Measurements from ENCODE around the gene PARN. TPM values are rescaled to one million over a fixed set of nuclear protein-coding genes. Genes with fewer than 3 reads are reported as not detected.

PARN gene
- total and polyA plus RNA-seq, 2 experiments from 2014 or later, result 32.5 to 61.3 TPM

DNA sequence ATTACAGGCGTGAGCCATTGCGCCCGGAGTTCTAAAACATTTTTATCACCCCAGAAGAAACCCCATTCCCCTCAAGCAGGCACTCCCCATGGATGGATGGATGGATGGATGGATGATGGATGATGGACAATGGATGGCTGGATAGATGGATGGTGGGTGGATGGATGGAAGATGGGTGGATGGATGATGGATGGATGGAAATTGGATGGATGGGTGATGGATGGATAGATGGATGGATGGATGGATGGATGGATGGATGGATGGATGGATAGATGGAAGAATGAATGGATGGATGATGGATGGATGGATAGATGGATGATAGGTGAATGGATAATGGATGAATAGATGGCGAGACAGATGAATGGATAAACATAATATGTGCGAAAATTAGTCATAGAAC is 47.6 kb upstream of the PARN start:
- H3F3A ChIP-seq (replicated peaks; ENCODE audit: low read depth), result no peaks in the 10 kb centered on the region
- H3K79me2 ChIP-seq (replicated peaks; ENCODE audit: insufficient read depth), result no peaks in the 10 kb centered on the region
- no peaks in the 10 kb centered on the region for H3K36me3 ChIP-seq (ENCODE audit: insufficient read depth)
- Mint-ChIP-seq H3K27ac (no peak overlapping the region), H3K9me3 (no peaks in the 10 kb centered on the region), H3K4me3 (no peak overlapping the region), H3K4me1 (no peaks in the 10 kb centered on the region), H3K36me3 (ENCODE audit: low read depth) (no peaks in the 10 kb centered on the region; the same call in 2 of the 3 replicates), H3K27me3 (ENCODE audit: insufficient read depth, low read depth, poor library complexity) (peaks cover 6% of the 10 kb centered on the region)
- H3K27ac ChIP-seq (ENCODE audit: low read depth), result no peak overlapping the region
- no peaks in the 10 kb centered on the region for H3K9me2 ChIP-seq (ENCODE audit: insufficient read depth)
- no peaks in the 10 kb centered on the region for H4K20me1 ChIP-seq (replicated peaks; ENCODE audit: insufficient read depth)
- H3K4me3 ChIP-seq, result no peak overlapping the region
- no peak overlapping the region for H3K4me2 ChIP-seq
- no peak for DNase-seq (ENCODE audit: low spot score)
- TF ChIP-seq, protein P1, sequence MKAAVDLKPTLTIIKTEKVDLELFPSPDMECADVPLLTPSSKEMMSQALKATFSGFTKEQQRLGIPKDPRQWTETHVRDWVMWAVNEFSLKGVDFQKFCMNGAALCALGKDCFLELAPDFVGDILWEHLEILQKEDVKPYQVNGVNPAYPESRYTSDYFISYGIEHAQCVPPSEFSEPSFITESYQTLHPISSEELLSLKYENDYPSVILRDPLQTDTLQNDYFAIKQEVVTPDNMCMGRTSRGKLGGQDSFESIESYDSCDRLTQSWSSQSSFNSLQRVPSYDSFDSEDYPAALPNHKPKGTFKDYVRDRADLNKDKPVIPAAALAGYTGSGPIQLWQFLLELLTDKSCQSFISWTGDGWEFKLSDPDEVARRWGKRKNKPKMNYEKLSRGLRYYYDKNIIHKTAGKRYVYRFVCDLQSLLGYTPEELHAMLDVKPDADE (IDR thresholded peaks at IDR 0.05), result no peak
- no peak for TF ChIP-seq ZNF114 (CRISPR knock-in tag; IDR thresholded peaks at IDR 0.05)
- TF ChIP-seq EZH2 (IDR thresholded peaks at IDR 0.05; ENCODE audit: low read depth, unreplicated experiment), result no peak
- TF ChIP-seq, protein P2, sequence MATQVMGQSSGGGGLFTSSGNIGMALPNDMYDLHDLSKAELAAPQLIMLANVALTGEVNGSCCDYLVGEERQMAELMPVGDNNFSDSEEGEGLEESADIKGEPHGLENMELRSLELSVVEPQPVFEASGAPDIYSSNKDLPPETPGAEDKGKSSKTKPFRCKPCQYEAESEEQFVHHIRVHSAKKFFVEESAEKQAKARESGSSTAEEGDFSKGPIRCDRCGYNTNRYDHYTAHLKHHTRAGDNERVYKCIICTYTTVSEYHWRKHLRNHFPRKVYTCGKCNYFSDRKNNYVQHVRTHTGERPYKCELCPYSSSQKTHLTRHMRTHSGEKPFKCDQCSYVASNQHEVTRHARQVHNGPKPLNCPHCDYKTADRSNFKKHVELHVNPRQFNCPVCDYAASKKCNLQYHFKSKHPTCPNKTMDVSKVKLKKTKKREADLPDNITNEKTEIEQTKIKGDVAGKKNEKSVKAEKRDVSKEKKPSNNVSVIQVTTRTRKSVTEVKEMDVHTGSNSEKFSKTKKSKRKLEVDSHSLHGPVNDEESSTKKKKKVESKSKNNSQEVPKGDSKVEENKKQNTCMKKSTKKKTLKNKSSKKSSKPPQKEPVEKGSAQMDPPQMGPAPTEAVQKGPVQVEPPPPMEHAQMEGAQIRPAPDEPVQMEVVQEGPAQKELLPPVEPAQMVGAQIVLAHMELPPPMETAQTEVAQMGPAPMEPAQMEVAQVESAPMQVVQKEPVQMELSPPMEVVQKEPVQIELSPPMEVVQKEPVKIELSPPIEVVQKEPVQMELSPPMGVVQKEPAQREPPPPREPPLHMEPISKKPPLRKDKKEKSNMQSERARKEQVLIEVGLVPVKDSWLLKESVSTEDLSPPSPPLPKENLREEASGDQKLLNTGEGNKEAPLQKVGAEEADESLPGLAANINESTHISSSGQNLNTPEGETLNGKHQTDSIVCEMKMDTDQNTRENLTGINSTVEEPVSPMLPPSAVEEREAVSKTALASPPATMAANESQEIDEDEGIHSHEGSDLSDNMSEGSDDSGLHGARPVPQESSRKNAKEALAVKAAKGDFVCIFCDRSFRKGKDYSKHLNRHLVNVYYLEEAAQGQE (IDR thresholded peaks at IDR 0.05; ENCODE audit: unreplicated experiment), result no peak
- TF ChIP-seq POLR2AphosphoS5 (IDR thresholded peaks at IDR 0.05; ENCODE audit: low read depth), result no peak
- TF ChIP-seq, protein P3, sequence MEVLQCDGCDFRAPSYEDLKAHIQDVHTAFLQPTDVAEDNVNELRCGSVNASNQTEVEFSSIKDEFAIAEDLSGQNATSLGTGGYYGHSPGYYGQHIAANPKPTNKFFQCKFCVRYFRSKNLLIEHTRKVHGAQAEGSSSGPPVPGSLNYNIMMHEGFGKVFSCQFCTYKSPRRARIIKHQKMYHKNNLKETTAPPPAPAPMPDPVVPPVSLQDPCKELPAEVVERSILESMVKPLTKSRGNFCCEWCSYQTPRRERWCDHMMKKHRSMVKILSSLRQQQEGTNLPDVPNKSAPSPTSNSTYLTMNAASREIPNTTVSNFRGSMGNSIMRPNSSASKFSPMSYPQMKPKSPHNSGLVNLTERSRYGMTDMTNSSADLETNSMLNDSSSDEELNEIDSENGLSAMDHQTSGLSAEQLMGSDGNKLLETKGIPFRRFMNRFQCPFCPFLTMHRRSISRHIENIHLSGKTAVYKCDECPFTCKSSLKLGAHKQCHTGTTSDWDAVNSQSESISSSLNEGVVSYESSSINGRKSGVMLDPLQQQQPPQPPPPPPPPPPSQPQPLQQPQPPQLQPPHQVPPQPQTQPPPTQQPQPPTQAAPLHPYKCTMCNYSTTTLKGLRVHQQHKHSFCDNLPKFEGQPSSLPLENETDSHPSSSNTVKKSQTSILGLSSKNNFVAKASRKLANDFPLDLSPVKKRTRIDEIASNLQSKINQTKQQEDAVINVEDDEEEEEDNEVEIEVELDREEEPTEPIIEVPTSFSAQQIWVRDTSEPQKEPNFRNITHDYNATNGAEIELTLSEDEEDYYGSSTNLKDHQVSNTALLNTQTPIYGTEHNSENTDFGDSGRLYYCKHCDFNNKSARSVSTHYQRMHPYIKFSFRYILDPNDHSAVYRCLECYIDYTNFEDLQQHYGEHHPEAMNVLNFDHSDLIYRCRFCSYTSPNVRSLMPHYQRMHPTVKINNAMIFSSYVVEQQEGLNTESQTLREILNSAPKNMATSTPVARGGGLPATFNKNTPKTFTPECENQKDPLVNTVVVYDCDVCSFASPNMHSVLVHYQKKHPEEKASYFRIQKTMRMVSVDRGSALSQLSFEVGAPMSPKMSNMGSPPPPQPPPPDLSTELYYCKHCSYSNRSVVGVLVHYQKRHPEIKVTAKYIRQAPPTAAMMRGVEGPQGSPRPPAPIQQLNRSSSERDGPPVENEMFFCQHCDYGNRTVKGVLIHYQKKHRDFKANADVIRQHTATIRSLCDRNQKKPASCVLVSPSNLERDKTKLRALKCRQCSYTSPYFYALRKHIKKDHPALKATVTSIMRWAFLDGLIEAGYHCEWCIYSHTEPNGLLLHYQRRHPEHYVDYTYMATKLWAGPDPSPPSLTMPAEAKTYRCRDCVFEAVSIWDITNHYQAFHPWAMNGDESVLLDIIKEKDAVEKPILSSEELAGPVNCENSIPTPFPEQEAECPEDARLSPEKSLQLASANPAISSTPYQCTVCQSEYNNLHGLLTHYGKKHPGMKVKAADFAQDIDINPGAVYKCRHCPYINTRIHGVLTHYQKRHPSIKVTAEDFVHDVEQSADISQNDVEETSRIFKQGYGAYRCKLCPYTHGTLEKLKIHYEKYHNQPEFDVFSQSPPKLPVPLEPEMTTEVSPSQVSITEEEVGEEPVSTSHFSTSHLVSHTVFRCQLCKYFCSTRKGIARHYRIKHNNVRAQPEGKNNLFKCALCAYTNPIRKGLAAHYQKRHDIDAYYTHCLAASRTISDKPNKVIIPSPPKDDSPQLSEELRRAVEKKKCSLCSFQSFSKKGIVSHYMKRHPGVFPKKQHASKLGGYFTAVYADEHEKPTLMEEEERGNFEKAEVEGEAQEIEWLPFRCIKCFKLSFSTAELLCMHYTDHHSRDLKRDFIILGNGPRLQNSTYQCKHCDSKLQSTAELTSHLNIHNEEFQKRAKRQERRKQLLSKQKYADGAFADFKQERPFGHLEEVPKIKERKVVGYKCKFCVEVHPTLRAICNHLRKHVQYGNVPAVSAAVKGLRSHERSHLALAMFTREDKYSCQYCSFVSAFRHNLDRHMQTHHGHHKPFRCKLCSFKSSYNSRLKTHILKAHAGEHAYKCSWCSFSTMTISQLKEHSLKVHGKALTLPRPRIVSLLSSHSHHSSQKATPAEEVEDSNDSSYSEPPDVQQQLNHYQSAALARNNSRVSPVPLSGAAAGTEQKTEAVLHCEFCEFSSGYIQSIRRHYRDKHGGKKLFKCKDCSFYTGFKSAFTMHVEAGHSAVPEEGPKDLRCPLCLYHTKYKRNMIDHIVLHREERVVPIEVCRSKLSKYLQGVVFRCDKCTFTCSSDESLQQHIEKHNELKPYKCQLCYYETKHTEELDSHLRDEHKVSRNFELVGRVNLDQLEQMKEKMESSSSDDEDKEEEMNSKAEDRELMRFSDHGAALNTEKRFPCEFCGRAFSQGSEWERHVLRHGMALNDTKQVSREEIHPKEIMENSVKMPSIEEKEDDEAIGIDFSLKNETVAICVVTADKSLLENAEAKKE (CRISPR knock-in tag; IDR thresholded peaks at IDR 0.05), result no peak
- no peak for TF ChIP-seq STAT1 (IDR thresholded peaks at IDR 0.05; ENCODE audit: unreplicated experiment)
- no peak for TF ChIP-seq NANOG (IDR thresholded peaks at IDR 0.05; ENCODE audit: borderline replicate concordance)
- TF ChIP-seq, protein P4, sequence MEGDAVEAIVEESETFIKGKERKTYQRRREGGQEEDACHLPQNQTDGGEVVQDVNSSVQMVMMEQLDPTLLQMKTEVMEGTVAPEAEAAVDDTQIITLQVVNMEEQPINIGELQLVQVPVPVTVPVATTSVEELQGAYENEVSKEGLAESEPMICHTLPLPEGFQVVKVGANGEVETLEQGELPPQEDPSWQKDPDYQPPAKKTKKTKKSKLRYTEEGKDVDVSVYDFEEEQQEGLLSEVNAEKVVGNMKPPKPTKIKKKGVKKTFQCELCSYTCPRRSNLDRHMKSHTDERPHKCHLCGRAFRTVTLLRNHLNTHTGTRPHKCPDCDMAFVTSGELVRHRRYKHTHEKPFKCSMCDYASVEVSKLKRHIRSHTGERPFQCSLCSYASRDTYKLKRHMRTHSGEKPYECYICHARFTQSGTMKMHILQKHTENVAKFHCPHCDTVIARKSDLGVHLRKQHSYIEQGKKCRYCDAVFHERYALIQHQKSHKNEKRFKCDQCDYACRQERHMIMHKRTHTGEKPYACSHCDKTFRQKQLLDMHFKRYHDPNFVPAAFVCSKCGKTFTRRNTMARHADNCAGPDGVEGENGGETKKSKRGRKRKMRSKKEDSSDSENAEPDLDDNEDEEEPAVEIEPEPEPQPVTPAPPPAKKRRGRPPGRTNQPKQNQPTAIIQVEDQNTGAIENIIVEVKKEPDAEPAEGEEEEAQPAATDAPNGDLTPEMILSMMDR (conservative IDR thresholded peaks at IDR 0.05; ENCODE audit: low read depth in 2 of 2), result no peak
- no peak for TF ChIP-seq EZH2phosphoT487 (IDR thresholded peaks at IDR 0.05; ENCODE audit: unreplicated experiment)
- TF ChIP-seq CREB1 (CRISPR knock-in tag; IDR thresholded peaks at IDR 0.05; ENCODE audit: low read depth), result no peak
- no peak for TF ChIP-seq JUNB (IDR thresholded peaks at IDR 0.05; ENCODE audit: unreplicated experiment)
- TF ChIP-seq ZNF331 (CRISPR knock-in tag; IDR thresholded peaks at IDR 0.05; ENCODE audit: low read depth), result no peak
- ATAC-seq, result no peak
- no peak overlapping the region for H2AFZ ChIP-seq
- no peaks in the 10 kb centered on the region for H3K27me3 ChIP-seq (ENCODE audit: insufficient read depth)
- H3K4me1 ChIP-seq (ENCODE audit: insufficient read depth), result no peaks in the 10 kb centered on the region

Data from GM23338 (cell line).